Ectodermal cell (in vitro differentiated cells): ENCODE data around the gene RABGAP1L.

Experiments
- H3K27ac ChIP-seq: 2 replicates; pipeline ENCODE4 v1.7.0; 2013; ENCODE audit warnings: mild to moderate bottlenecking, low read depth, low read length; ENCODE audit not compliant: insufficient read depth, poor library complexity, severe bottlenecking
- H3K27me3 ChIP-seq: 2 replicates; pipeline ENCODE4 v1.7.0; 2013; ENCODE audit warnings: mild to moderate bottlenecking, low read length; ENCODE audit not compliant: insufficient read depth, control insufficient read depth, poor library complexity, severe bottlenecking
- H3K36me3 ChIP-seq: one replicate; pipeline ENCODE4 v1.7.0; 2013; ENCODE audit warnings: low read length; ENCODE audit not compliant: control insufficient read depth, insufficient read depth
- H3K4me1 ChIP-seq: one replicate; pipeline ENCODE4 v1.7.0; 2013; ENCODE audit warnings: low read length; ENCODE audit not compliant: control insufficient read depth, insufficient read depth
- H3K4me3 ChIP-seq: 2 replicates; pipeline ENCODE4 v1.7.0; 2013; ENCODE audit warnings: low read depth, low read length, control low read depth; ENCODE audit not compliant: insufficient read depth
- H3K9me3 ChIP-seq: 2 replicates; pipeline ENCODE4 v1.7.0; 2013; ENCODE audit warnings: mild to moderate bottlenecking, low read length, moderate library complexity; ENCODE audit not compliant: control insufficient read depth
- WGBS, 2 experiments: methylation state at CpG; one replicate each; pipeline ENCODE4 v1.1.7; 2013; ENCODE audit warnings: missing lambda C conversion rate in 2 of 2; 5-methylcytosine and 5-hydroxymethylcytosine counted together

The RABGAP1L gene

GRCh38 chr1:174935961-174936727 is 776.8 kb downstream of the RABGAP1L start:
- H3K27ac ChIP-seq: no peak overlapping the region
- H3K36me3 ChIP-seq: no peaks in the 10 kb centered on the region
- no peaks in the 10 kb centered on the region for H3K27me3 ChIP-seq
- H3K9me3 ChIP-seq: no peaks in the 10 kb centered on the region
- H3K4me3 ChIP-seq: no peak overlapping the region
- WGBS, 2 experiments: 91 to 95% methylated on average over 3 of the region's 3 CpGs
- peaks cover 5% of the 10 kb centered on the region for H3K4me1 ChIP-seq

GRCh38 chr1:174938281-174939007 is 779.1 kb downstream of the RABGAP1L start:
- no peak overlapping the region for H3K27ac ChIP-seq
- H3K4me3 ChIP-seq: no peak overlapping the region
- no peaks in the 10 kb centered on the region for H3K27me3 ChIP-seq
- WGBS, 2 experiments: 91 to 97% methylated on average over 5 to 6 of the region's 6 CpGs
- no peaks in the 10 kb centered on the region for H3K36me3 ChIP-seq
- peaks cover 4% of the 10 kb centered on the region for H3K4me1 ChIP-seq
- no peaks in the 10 kb centered on the region for H3K9me3 ChIP-seq

DNA sequence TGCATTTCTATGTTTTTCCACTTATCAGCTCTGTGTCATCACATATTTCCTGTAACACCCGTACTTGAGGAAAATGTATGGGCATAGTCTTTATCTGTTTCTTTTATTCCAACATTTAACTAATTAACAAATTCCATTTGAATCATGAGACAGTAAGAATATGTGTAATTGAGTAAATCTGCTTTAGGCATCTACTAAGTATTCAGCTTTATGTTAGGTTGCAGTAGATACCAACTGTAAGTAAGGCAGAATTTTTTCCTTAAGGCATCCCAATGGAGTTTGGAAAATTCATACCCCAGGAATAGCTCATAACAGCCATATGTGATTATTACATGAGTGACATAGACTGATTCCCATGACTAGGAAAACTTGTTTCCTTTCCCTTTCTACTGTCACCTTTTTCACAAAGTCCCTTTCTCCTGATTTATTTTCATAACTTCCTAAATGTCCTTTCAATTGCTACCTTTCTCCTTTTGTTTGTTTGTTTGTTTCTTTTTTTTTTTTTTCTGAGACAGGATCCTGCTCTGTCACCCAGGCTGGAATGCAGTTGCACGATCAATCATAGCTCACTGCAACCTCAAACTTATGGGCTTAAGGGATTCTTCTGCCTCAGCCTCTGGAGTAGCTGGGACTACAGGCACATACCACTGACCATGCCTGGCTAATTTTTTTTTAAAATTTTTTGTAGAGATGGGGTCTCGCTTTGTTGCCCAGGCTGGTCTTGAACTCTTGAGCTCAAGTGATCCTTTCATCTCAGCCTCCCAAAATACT is 780.6 kb downstream of the RABGAP1L start:
- H3K9me3 ChIP-seq: no peaks in the 10 kb centered on the region
- no peaks in the 10 kb centered on the region for H3K27me3 ChIP-seq
- no peaks in the 10 kb centered on the region for H3K36me3 ChIP-seq
- H3K27ac ChIP-seq: no peak overlapping the region
- 88 to 93% methylated on average over 2 to 3 of the region's 3 CpGs for WGBS, 2 experiments
- no peak overlapping the region for H3K4me3 ChIP-seq
- peaks cover 4% of the 10 kb centered on the region for H3K4me1 ChIP-seq

DNA sequence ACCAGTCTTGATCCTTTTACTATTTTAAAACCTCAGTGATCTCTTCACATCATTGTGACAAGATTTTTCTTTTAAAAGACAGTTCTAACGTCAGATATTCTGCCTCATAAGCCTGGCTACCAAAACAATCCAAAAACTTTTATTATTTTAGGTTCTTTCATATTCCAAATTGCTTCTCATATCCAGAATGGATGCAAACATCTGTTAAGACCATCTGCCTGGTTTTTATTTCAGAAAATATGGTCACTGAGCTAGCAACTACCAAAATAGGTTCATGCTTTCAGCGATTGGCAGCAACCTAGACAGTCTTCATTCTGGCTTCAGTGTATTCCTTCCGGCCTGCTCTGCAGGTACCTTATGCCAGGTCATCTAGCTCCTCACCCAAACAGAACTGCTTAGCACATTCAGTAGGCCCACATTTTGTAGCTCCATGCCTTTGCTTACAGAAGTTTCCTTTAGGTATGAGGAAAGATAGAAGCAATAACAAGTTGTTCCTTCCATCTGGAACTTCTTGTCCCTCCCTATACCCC is 781.4 kb downstream of the RABGAP1L start:
- Histone ChIP-seq H3K27me3 (no peaks in the 10 kb centered on the region), H3K27ac (no peak overlapping the region), H3K4me1 (peaks cover 4% of the 10 kb centered on the region), H3K36me3 (no peaks in the 10 kb centered on the region), H3K4me3 (no peak overlapping the region), H3K9me3 (no peaks in the 10 kb centered on the region)
- 96% methylated on average over 3 of the region's 3 CpGs for WGBS, 2 experiments

GRCh38 chr1:174942547-174943255 is 783.4 kb downstream of the RABGAP1L start:
- Histone ChIP-seq H3K27me3 (no peaks in the 10 kb centered on the region), H3K4me1 (peaks cover 4% of the 10 kb centered on the region), H3K4me3 (no peak overlapping the region), H3K36me3 (no peaks in the 10 kb centered on the region), H3K27ac (no peak overlapping the region), H3K9me3 (no peaks in the 10 kb centered on the region)
- 91 to 95% methylated on average over 2 of the region's 2 CpGs for WGBS, 2 experiments

- Histone ChIP-seq H3K27me3 (no peaks in the 10 kb centered on the region), H3K4me1 (peaks cover 4% of the 10 kb centered on the region), H3K9me3 (no peaks in the 10 kb centered on the region), H3K36me3 (no peaks in the 10 kb centered on the region), H3K27ac (no peak overlapping the region), H3K4me3 (no peak overlapping the region)
- 89 to 100% methylated on average over 1 to 2 of the region's 2 CpGs for WGBS, 2 experiments
These were observed 786.7 kb downstream of the RABGAP1L start for GRCh38 chr1:174946031-174946430.

GRCh38 chr1:174949061-174949460 is 789.7 kb downstream of the RABGAP1L start:
- no peak overlapping the region for H3K27ac ChIP-seq
- H3K27me3 ChIP-seq: no peaks in the 10 kb centered on the region
- WGBS, 2 experiments: 95 to 99% methylated on average over 1 of the region's 1 CpG
- H3K4me3 ChIP-seq: no peak overlapping the region
- peaks cover 5% of the 10 kb centered on the region for H3K4me1 ChIP-seq
- H3K36me3 ChIP-seq: no peaks in the 10 kb centered on the region
- H3K9me3 ChIP-seq: no peaks in the 10 kb centered on the region

DNA sequence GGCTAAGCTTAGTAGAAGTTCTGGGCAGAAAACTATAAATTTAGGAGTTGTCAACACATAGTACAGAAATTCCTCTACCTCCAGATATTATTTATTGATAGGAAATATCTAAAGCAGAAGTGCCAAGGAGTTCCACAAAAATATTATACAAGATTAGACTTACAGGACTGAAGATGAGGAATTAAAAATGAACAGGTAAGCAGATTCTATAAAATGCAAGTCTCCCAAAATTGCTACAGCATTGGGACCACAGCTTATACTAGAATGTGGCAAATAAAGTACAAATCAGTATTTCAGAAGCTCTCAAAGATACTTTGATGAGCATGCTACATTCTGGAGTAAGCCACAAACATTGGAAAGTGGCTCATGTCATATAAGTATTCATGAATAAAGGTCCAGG is 790.3 kb downstream of the RABGAP1L start:
- no peaks in the 10 kb centered on the region for H3K9me3 ChIP-seq
- no peak overlapping the region for H3K4me3 ChIP-seq
- H3K4me1 ChIP-seq: peaks cover 10% of the 10 kb centered on the region
- no peaks in the 10 kb centered on the region for H3K36me3 ChIP-seq
- no peaks in the 10 kb centered on the region for H3K27me3 ChIP-seq
- no peak overlapping the region for H3K27ac ChIP-seq

GRCh38 chr1:174953285-174954072 is 794.2 kb downstream of the RABGAP1L start:
- H3K4me1 ChIP-seq: peaks cover 13% of the 10 kb centered on the region
- H3K27ac ChIP-seq: no peak overlapping the region
- no peaks in the 10 kb centered on the region for H3K27me3 ChIP-seq
- no peaks in the 10 kb centered on the region for H3K9me3 ChIP-seq
- H3K4me3 ChIP-seq: no peak overlapping the region
- H3K36me3 ChIP-seq: no peaks in the 10 kb centered on the region
- 42 to 66% methylated on average over 8 to 10 of the region's 11 CpGs for WGBS, 2 experiments
